Stimulated activated CD4-positive, alpha-beta T cell treated with anti-CD3 and anti-CD28 coated beads, Interleukin-4, amount 100 ng/mL, for 4 hours (primary cell): ENCODE measurements around the gene CENPVL2.
"Not testable (repeated sequence)": the region's sequence is repeated elsewhere in the genome, so short reads cannot be mapped to it uniquely, and the experiment has no call there.

Experiments
- DNase-seq, 2 experiments: peaks; one replicate each; pipeline ENCODE4 v3.0.0-alpha.2; 2020

CENPVL2 gene

DNA sequence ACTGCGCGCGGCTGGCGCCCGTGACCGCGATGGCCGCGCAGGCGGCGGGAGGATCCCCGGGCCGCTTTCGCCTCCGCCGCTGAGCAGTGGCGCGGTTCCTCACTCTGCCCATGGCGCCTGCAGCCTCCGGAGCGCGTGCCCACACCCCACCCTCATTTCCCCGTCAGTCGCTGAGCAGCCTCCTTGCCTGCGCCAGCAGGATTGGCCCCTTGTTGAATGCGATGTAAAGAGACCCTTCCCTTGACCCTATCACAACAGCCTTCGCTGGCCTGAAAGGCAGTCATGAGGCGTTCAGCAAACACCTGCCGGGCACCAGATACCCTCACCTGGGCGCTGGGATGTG lies at the start of gene CENPVL2:
Gene CENPVL2, minus strand, starts transcription at position 112 of the 343 bp plus-strand sequence. Its CDS starts 0 bp downstream, at position 112.
- DNase-seq, result not testable (repeated sequence)

DNA sequence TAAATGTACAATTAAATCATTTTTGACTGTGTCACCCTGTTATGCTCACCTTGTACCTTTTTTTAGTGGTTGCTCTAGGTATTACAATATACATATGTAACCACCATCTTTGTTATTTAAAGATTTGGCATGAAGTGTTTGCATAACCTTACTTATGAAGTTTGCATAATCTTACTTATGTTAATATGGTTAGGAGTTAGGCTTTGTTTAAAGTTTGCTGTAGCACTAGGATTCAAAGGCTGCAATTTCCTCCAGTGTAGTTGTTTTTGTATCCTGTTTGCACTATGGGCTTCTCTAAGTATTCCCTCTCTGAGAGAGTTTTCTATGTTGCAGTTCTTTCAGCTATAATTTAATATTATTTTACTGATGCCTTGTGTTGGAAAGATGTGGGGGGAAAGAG lies 45.6 kb upstream of the CENPVL2 start:
- no peak for DNase-seq

- DNase-seq, result not testable (repeated sequence)
Measured at GRCh38 chrX:51712943-51713647, 30.5 kb upstream of the CENPVL2 start.

GRCh38 chrX:51710277-51711164 lies 27.9 kb upstream of the CENPVL2 start, which contains the start of gene CENPVL1:
Gene CENPVL1, plus strand, starts transcription at chrX:51710512. Its CDS starts 0 bp downstream, at chrX:51710512.
- not testable (repeated sequence) for DNase-seq

- DNase-seq, result no peak
Measured at GRCh38 chrX:51697397-51697796, 14.8 kb upstream of the CENPVL2 start.

GRCh38 chrX:51694254-51694653 lies 11.6 kb upstream of the CENPVL2 start:
- no peak for DNase-seq

DNA sequence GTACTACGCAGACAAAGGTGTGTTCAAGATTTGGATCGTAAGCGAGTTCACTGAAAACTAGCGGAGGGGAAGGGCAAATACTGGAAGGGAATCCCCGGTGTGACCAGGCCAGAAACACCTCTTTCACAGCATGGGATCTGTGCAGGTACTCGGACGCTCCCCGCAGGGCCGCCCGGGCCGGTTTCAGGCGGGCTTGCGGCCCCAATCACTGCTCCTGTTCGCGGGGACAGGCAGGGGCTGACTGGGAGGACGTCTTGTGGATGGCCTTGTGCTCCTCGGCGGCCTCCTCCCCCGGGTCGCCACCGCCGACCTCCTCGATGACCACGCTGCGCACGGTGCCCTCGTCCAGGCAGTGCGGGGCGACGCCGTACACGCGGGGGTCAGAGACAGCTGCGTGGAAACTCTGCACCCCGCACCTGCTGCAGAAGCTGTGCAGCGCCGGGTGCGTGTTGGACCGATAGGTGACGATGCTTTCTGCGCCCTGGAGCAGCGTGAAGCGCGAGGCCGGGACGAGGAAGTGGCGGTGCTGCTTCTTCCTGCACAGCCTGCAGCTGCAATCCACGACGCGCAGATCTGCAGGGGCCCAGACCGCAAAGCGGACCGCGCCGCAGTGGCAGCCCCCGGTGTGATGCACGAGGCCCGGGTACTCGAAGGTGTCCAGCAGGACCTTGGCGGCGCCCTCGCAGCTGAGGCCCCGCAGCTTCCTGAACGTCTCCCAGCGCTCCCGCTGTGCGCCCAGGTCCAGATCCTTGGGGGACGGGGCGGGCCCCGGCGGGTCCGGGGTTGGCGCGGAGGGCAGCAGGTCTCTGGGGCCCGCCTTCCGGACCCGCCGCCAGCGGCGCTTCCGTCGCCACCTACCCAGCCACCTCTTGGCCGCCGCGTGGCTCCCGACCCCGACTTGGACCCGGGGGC lies 567 bp downstream of the CENPVL2 start:
- DNase-seq, result not testable (repeated sequence)

GRCh38 chrX:51679689-51680433 lies 2.8 kb downstream of the CENPVL2 start:
- not testable (repeated sequence) for DNase-seq

- no peak for DNase-seq
Measured at GRCh38 chrX:51665981-51666380, 16.6 kb downstream of the CENPVL2 start.

GRCh38 chrX:51643377-51643776 lies 39.3 kb downstream of the CENPVL2 start:
- DNase-seq, result no peak

GRCh38 chrX:51641421-51642021 lies 41.1 kb downstream of the CENPVL2 start:
- DNase-seq, result no peak

- DNase-seq, result not testable (repeated sequence)
Measured at GRCh38 chrX:51636511-51636910, 46.1 kb downstream of the CENPVL2 start.
